ENCODE data around the gene PFKL. TPM values are rescaled to one million over a fixed set of nuclear protein-coding genes. Genes with fewer than 3 reads are reported as not detected.
"Not testable (repeated sequence)": the region's sequence is repeated elsewhere in the genome, so short reads cannot be mapped to it uniquely, and the experiment has no call there.

The PFKL gene
- total RNA-seq, 4 donors from 2014 or later: 104 to 145 (median 136) TPM

DNA sequence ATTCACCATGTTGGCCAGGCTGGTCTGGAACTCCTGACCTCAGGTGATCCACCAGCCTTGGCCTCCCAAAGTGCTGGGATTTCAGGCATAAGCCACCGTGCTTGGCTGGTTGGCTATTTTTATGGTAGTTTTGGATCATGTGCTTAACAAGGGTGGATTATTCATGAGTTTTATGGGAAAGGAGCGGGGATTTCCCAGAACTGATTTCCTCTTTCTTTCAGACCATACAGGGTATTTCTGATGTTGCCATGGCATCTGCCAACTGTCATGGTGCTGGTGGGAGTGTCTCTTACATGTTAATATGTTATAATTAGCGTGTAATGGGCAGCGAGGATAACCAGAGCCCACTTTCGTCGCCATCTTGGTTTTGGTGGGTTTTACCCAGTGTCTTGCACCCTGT is 56.8 kb downstream of the PFKL start:
- WGBS, 2 donors: 77 to 84% methylated on average over 6 of the region's 6 CpGs
- intact Hi-C loops (cut with DNase I; ENCODE audit: low total_unique reads): no loop called here
- DNase-seq (ENCODE audit: low spot score in 2 of 2): no peak
- H3K4me3 ChIP-seq (ENCODE audit: low read depth, poor library complexity, severe bottlenecking): no peak overlapping the region
- TF ChIP-seq CTCF (IDR thresholded peaks at IDR 0.05) (no peak), POLR2A (IDR thresholded peaks at IDR 0.05) (no peak)

DNA sequence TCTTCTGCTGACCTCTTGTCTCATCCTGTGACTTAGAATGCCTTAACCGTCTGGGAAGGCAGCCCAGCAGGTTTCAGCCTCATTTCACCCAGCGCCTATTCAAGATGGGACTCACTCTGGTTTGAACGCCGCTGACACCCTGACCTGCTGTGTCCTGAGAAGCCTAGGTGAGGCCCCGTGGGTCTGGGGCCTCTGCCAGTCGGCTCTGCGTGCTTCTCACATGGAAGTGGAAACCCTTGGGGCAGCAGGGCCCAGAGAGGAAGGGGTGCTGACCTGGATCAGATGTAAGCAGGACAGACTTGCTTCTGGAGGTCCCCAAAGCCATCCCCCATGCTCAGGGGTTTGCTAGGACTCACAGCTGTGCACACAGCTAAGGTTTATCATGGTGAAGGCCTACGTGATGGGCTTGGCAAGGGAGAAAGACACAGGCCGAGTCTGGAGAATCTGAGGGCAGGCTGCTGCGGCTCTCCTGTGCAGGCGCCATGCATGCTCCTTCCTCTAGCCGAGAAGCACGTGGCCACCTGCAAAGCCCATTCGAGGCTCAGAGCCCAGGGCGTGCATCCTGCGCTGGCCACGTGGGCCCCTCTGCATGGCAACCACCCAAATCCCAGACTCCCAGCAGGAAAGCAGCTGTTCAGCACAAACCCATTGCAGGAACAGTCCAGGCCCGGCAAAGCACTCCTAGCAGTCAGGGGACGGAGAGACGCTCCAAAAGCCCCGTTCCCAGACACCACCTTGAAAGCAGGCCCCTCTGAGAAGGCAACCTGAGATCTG is 57.4 kb downstream of the PFKL start:
- TF ChIP-seq POLR2A (IDR thresholded peaks at IDR 0.05) (no peak), CTCF (IDR thresholded peaks at IDR 0.05) (no peak)
- 75 to 96% methylated on average over 13 to 17 of the region's 21 CpGs for WGBS, 2 donors
- intact Hi-C loops (cut with DNase I; ENCODE audit: low total_unique reads): no loop called here
- no peak for DNase-seq (ENCODE audit: low spot score in 2 of 2)
- no peak overlapping the region for H3K4me3 ChIP-seq (ENCODE audit: low read depth, poor library complexity, severe bottlenecking)

- WGBS, 2 donors: 80 to 81% methylated on average over 8 of the region's 8 CpGs
- DNase-seq (ENCODE audit: low spot score in 2 of 2): no peak
- H3K4me3 ChIP-seq (ENCODE audit: low read depth, poor library complexity, severe bottlenecking): no peak overlapping the region
- TF ChIP-seq POLR2A (IDR thresholded peaks at IDR 0.05): no peak
- TF ChIP-seq CTCF (IDR thresholded peaks at IDR 0.05): no peak
- intact Hi-C loops (cut with DNase I; ENCODE audit: low total_unique reads): no loop called here
Measured at GRCh38 chr21:44359396-44359795, 59.5 kb downstream of the PFKL start.

DNA sequence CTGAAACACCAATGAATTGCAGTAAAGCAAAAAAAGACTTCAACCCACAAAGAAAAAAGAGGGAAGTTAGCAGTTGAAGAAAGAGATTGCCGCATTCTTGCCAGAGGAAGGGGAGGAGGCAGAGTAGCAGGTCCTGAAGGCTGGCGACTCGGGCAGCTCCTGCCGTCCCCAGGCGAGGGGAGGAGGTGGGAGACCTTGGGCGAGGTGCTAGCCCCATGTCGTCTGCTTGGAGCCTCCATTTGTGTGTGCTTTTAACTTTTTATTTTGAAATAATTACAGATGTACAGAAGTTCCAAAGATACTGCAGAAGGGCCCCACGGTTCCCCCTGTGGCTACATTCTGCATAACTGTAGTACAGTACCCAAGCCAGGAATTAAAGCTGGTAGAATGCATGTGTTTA is 60.3 kb downstream of the PFKL start:
- WGBS, 2 donors: 26 to 35% methylated on average over 8 of the region's 8 CpGs
- no peak for DNase-seq (ENCODE audit: low spot score in 2 of 2)
- H3K4me3 ChIP-seq (ENCODE audit: low read depth, poor library complexity, severe bottlenecking): no peak overlapping the region
- intact Hi-C loops (cut with DNase I; ENCODE audit: low total_unique reads): no loop called here
- TF ChIP-seq POLR2A (IDR thresholded peaks at IDR 0.05): no peak
- no peak for TF ChIP-seq CTCF (IDR thresholded peaks at IDR 0.05)

- WGBS, 2 donors: 91% methylated on average over 5 of the region's 5 CpGs
- intact Hi-C loops (cut with DNase I; ENCODE audit: low total_unique reads); DNase-seq (ENCODE audit: low spot score in 2 of 2); H3K4me3 ChIP-seq (ENCODE audit: low read depth, poor library complexity, severe bottlenecking): not testable (repeated sequence)
Measured at GRCh38 chr21:44361903-44362302, 62.0 kb downstream of the PFKL start.

GRCh38 chr21:44363278-44363677 is 63.4 kb downstream of the PFKL start:
- TF ChIP-seq POLR2A (IDR thresholded peaks at IDR 0.05) (no peak), CTCF (IDR thresholded peaks at IDR 0.05) (no peak)
- 71 to 86% methylated on average over 1 of the region's 1 CpG for WGBS, 2 donors
- no peak for DNase-seq (ENCODE audit: low spot score in 2 of 2)
- intact Hi-C loops (cut with DNase I; ENCODE audit: low total_unique reads): no loop called here
- no peak overlapping the region for H3K4me3 ChIP-seq (ENCODE audit: low read depth, poor library complexity, severe bottlenecking)

Data from lower leg skin (tissue), 4 donors.